NCI-H2107 treated with DMSO at 0.1 percent for 48 hours (cell line): ENCODE measurements around the gene SLC14A1.

ENCODE experiments used
- DNase-seq: peaks from one replicate; lab custom pipeline; 2025; ENCODE audit not compliant: unreplicated experiment; lab: John Stamatoyannopoulos, UW

Gene SLC14A1

GRCh38 chr18:45719106-45719505, 4.9 kb upstream of the SLC14A1 start:
- no peak for DNase-seq

GRCh38 chr18:45722899-45723298, 1.1 kb upstream of the SLC14A1 start:
- DNase-seq: peak; percentile 84

GRCh38 chr18:45724601-45725000, 620 bp downstream of the SLC14A1 start:
- peak; percentile 28 for DNase-seq

GRCh38 chr18:45725336-45725735, 1.4 kb downstream of the SLC14A1 start:
- DNase-seq: no peak

- peak; percentile 99 for DNase-seq
Measured at GRCh38 chr18:45726603-45727002, 2.6 kb downstream of the SLC14A1 start.

- DNase-seq: no peak
Measured at GRCh38 chr18:45727068-45727467, 3.1 kb downstream of the SLC14A1 start.

GRCh38 chr18:45728336-45729010, 4.5 kb downstream of the SLC14A1 start:
- no peak for DNase-seq

- no peak for DNase-seq
Measured at GRCh38 chr18:45730832-45731575, 7.0 kb downstream of the SLC14A1 start.

- no peak for DNase-seq
Measured at GRCh38 chr18:45731716-45732115, 7.7 kb downstream of the SLC14A1 start.

GRCh38 chr18:45733535-45733934, 9.6 kb downstream of the SLC14A1 start:
- DNase-seq: no peak

GRCh38 chr18:45734505-45734904, 10.5 kb downstream of the SLC14A1 start:
- no peak for DNase-seq

GRCh38 chr18:45734944-45735343, 11.0 kb downstream of the SLC14A1 start:
- DNase-seq: no peak

- DNase-seq: no peak
Measured at GRCh38 chr18:45738660-45739059, 14.7 kb downstream of the SLC14A1 start.

GRCh38 chr18:45739268-45739667, 15.3 kb downstream of the SLC14A1 start:
- no peak for DNase-seq

GRCh38 chr18:45739848-45740247, 15.9 kb downstream of the SLC14A1 start:
- no peak for DNase-seq

GRCh38 chr18:45741056-45741455, 17.1 kb downstream of the SLC14A1 start:
- DNase-seq: no peak

- DNase-seq: peak; percentile 11
Measured at GRCh38 chr18:45745817-45746461, 22.0 kb downstream of the SLC14A1 start.

GRCh38 chr18:45748501-45748900, 24.5 kb downstream of the SLC14A1 start:
- no peak for DNase-seq

- DNase-seq: peak; percentile 39
Measured at GRCh38 chr18:45749918-45750689, 26.1 kb downstream of the SLC14A1 start.

- no peak for DNase-seq
Measured at GRCh38 chr18:45751766-45752165, 27.8 kb downstream of the SLC14A1 start.

- DNase-seq: no peak
Measured at GRCh38 chr18:45752681-45753080, 28.7 kb downstream of the SLC14A1 start.
